H9 (cell line): ENCODE measurements around the gene KRT6A. TPM values are rescaled to one million over a fixed set of nuclear protein-coding genes. Genes with fewer than 3 reads are reported as not detected.

Experiments
- DNase-seq: peaks from one replicate; pipeline ENCODE4 v3.0.0-alpha.2; 2017
- H2AFZ ChIP-seq: one replicate; pipeline ENCODE4 v1.6.1; 2013; ENCODE audit warnings: mild to moderate bottlenecking, low read length, control low read depth, moderate library complexity
- H2AK5ac ChIP-seq: 2 replicates; pipeline ENCODE4 v1.6.1; 2013; ENCODE audit warnings: low read length, control low read depth, mixed read lengths; ENCODE audit not compliant: insufficient read length
- H2BK120ac ChIP-seq: one replicate; pipeline ENCODE4 v1.6.1; 2013; ENCODE audit warnings: low read depth, mild to moderate bottlenecking, low read length, control low read depth, inconsistent platforms; ENCODE audit not compliant: poor library complexity, severe bottlenecking
- H2BK12ac ChIP-seq: 2 replicates; pipeline ENCODE4 v1.6.1; 2013; ENCODE audit warnings: low read length, control low read depth, mixed read lengths, low read depth; ENCODE audit not compliant: insufficient read length
- H2BK15ac ChIP-seq: 2 replicates; pipeline ENCODE4 v1.6.1; 2013; ENCODE audit warnings: low read depth, low read length, control low read depth
- H2BK20ac ChIP-seq: one replicate; pipeline ENCODE4 v1.6.1; 2013; ENCODE audit warnings: low read depth, mild to moderate bottlenecking, low read length, control low read depth, inconsistent platforms; ENCODE audit not compliant: poor library complexity, severe bottlenecking
- H2BK5ac ChIP-seq: 2 replicates; pipeline ENCODE4 v1.6.1; 2013; ENCODE audit warnings: low read length, control low read depth, mixed read lengths; ENCODE audit not compliant: insufficient read length
- H3K14ac ChIP-seq: 2 replicates; pipeline ENCODE4 v1.6.1; 2013; ENCODE audit warnings: low read length, control low read depth; ENCODE audit not compliant: insufficient read depth
- H3K18ac ChIP-seq: 2 replicates; pipeline ENCODE4 v1.6.1; 2013; ENCODE audit warnings: low read depth, mild to moderate bottlenecking, mixed read lengths, low read length, control low read depth; ENCODE audit not compliant: insufficient read length
- H3K23ac ChIP-seq: 2 replicates; pipeline ENCODE4 v1.6.1; 2013; ENCODE audit warnings: low read length, control low read depth, mixed read lengths, low read depth; ENCODE audit not compliant: insufficient read length
- H3K23me2 ChIP-seq: 2 replicates; pipeline ENCODE4 v1.6.1; 2013; ENCODE audit warnings: low read depth, mild to moderate bottlenecking, mixed read lengths, low read length, control low read depth; ENCODE audit not compliant: insufficient read length, poor library complexity, severe bottlenecking
- H3K27ac ChIP-seq: 2 replicates; pipeline ENCODE4 v1.5.1; 2013; ENCODE audit warnings: low read length, control low read depth, mixed read lengths, low read depth; ENCODE audit not compliant: insufficient read length
- H3K27me3 ChIP-seq: 2 replicates; pipeline ENCODE4 v1.6.1; 2013; ENCODE audit warnings: low read length, control low read depth, inconsistent platforms; ENCODE audit not compliant: insufficient read depth
- H3K4ac ChIP-seq: 2 replicates; pipeline ENCODE4 v1.6.1; 2013; ENCODE audit warnings: low read depth, mild to moderate bottlenecking, control low read depth, inconsistent platforms, low read length, moderate library complexity
- H3K4me1 ChIP-seq: 2 replicates; pipeline ENCODE4 v1.6.1; 2013; ENCODE audit warnings: low read length, control low read depth, inconsistent platforms; ENCODE audit not compliant: insufficient read depth
- H3K4me2 ChIP-seq: 2 replicates; pipeline ENCODE4 v1.6.1; 2013; ENCODE audit warnings: low read length, control low read depth, mixed read lengths; ENCODE audit not compliant: insufficient read length, insufficient read depth
- H3K56ac ChIP-seq: 2 replicates; pipeline ENCODE4 v1.6.1; 2013; ENCODE audit warnings: low read depth, mild to moderate bottlenecking, mixed read lengths, low read length, control low read depth; ENCODE audit not compliant: insufficient read length
- H3K79me1 ChIP-seq: 2 replicates; pipeline ENCODE4 v1.6.1; 2013; ENCODE audit warnings: low read depth, mild to moderate bottlenecking, moderate library complexity, low read length, control low read depth, inconsistent platforms; ENCODE audit not compliant: insufficient read depth, poor library complexity, severe bottlenecking
- H3K79me2 ChIP-seq: 2 replicates; pipeline ENCODE4 v1.6.1; 2013; ENCODE audit warnings: low read length, control low read depth, inconsistent platforms; ENCODE audit not compliant: insufficient read depth
- H3K9ac ChIP-seq: 2 replicates; pipeline ENCODE4 v1.6.1; 2013; ENCODE audit warnings: low read length, control low read depth, mixed read lengths; ENCODE audit not compliant: insufficient read length; ENCODE audit errors: extremely low read depth
- H3K9me3 ChIP-seq: one replicate; pipeline ENCODE4 v1.6.1; 2013; ENCODE audit warnings: low read depth, low read length, inconsistent platforms; ENCODE audit not compliant: control insufficient read depth
- H3T11ph ChIP-seq: one replicate; pipeline ENCODE4 v1.6.1; 2013; ENCODE audit warnings: mild to moderate bottlenecking, low read length, control low read depth, inconsistent platforms
- H4K20me1 ChIP-seq: one replicate; pipeline ENCODE4 v1.6.1; 2013; ENCODE audit not compliant: control insufficient read depth, insufficient read length, insufficient read depth
- H4K5ac ChIP-seq: 2 replicates; pipeline ENCODE4 v1.6.1; 2013; ENCODE audit warnings: low read depth, mild to moderate bottlenecking, mixed read lengths, low read length, control low read depth; ENCODE audit not compliant: insufficient read length
- H4K8ac ChIP-seq: replicated peaks from 2 replicates; pipeline ENCODE4 v1.6.1; 2013; ENCODE audit warnings: low read length, control low read depth, mixed read lengths, low read depth; ENCODE audit not compliant: insufficient read length
- H4K91ac ChIP-seq: 2 replicates; pipeline ENCODE4 v1.6.1; 2013; ENCODE audit warnings: low read depth, mild to moderate bottlenecking, moderate library complexity, mixed read lengths, low read length, control low read depth; ENCODE audit not compliant: insufficient read length
- H3K27ac Mint-ChIP-seq, 3 experiments: 2 replicates in 2 of 3; 3 replicates in 1 of 3; pipeline ENCODE4 v1.8.0; 2020 to 2021; ENCODE audit warnings: mixed read lengths in 3 of 3, mild to moderate bottlenecking in 1 of 3, moderate library complexity in 1 of 3
- H3K27me3 Mint-ChIP-seq: 2 replicates; pipeline ENCODE4 v1.8.0; 2021; ENCODE audit warnings: low read depth, mild to moderate bottlenecking, moderate library complexity, mixed read lengths
- H3K36me3 Mint-ChIP-seq, 3 experiments: 2 replicates in 2 of 3; 3 replicates in 1 of 3; pipeline ENCODE4 v1.8.0; 2020 to 2021; ENCODE audit warnings: low read depth in 3 of 3, mixed read lengths in 3 of 3; ENCODE audit not compliant: insufficient read depth in 1 of 3
- H3K4me1 Mint-ChIP-seq, 2 experiments: 2 replicates each; pipeline ENCODE4 v1.8.0; 2020; ENCODE audit warnings: mixed read lengths in 2 of 2
- H3K4me3 Mint-ChIP-seq, 2 experiments: 2 replicates in 1 of 2; 3 replicates in 1 of 2; pipeline ENCODE4 v1.8.0; 2020 to 2021; ENCODE audit warnings: mild to moderate bottlenecking in 2 of 2, mixed read lengths in 2 of 2, moderate library complexity in 1 of 2
- H3K9me3 Mint-ChIP-seq, 2 experiments: 2 replicates in 1 of 2; 3 replicates in 1 of 2; pipeline ENCODE4 v1.8.0; 2020; ENCODE audit warnings: mild to moderate bottlenecking in 2 of 2, mixed read lengths in 2 of 2, moderate library complexity in 1 of 2
- CTCF ChIP-seq: fragments of 200-600 bp; sonication (generic); conservative IDR thresholded peaks from 3 replicates; pipeline ENCODE4 v1.8.0; 2021; ENCODE audit warnings: antibody characterized with exemption, mild to moderate bottlenecking
- WGBS: extraction: QIAGEN DNeasy Blood & Tissue Kit; methylation state at CpG from one replicate; pipeline ENCODE4 v1.1.7; 2013; ENCODE audit warnings: missing lambda C conversion rate, low lambda C conversion rate, mixed read lengths; ENCODE audit not compliant: insufficient read length; ENCODE audit errors: extremely low coverage; 5-methylcytosine and 5-hydroxymethylcytosine counted together
- total RNA-seq: library from RNA; stranded (reverse); gene quantifications from 2 replicates; pipeline ENCODE4 v1.2.1, GENCODE V29; 2021

KRT6A gene
- total RNA-seq, 1 experiment from 2014 or later: not detected

- H3K23me2 ChIP-seq: no peaks in the 10 kb centered on the region
- WGBS: no CpG with 5 or more reads among the region's 8 CpGs
- H3K79me2 ChIP-seq: no peaks in the 10 kb centered on the region
- H2BK12ac ChIP-seq: no peak overlapping the region
- no peak overlapping the region for H3K27ac Mint-ChIP-seq
- no peak for TF ChIP-seq CTCF
- 0 out of 2 replicates have a peak, but pooled peaks cover 2% of the 10 kb centered on the region for H3K4me1 ChIP-seq
- no peak overlapping the region for H4K8ac ChIP-seq
- H2AFZ ChIP-seq: no peak overlapping the region
- no peaks in the 10 kb centered on the region for H3K79me1 ChIP-seq
- H3K27me3 ChIP-seq: no peaks in the 10 kb centered on the region
- H2BK5ac ChIP-seq: no peak overlapping the region
- H3K56ac ChIP-seq: no peak overlapping the region
- no peak overlapping the region for H3K14ac ChIP-seq
- no peak overlapping the region for H2BK20ac ChIP-seq
- H2AK5ac ChIP-seq: no peak overlapping the region
- peaks cover 3% of the 10 kb centered on the region for H3K27me3 Mint-ChIP-seq
- no peak overlapping the region for H3T11ph ChIP-seq
- no peak overlapping the region for H3K23ac ChIP-seq
- H4K5ac ChIP-seq: no peak overlapping the region
- H3K27ac ChIP-seq: no peak overlapping the region
- no peak overlapping the region for H3K9ac ChIP-seq
- peaks cover 20 to 33% of the 10 kb centered on the region in 2 experiments for H3K4me1 Mint-ChIP-seq
- no peak overlapping the region for H3K4me2 ChIP-seq
- H3K18ac ChIP-seq: no peak overlapping the region
- no peak overlapping the region for H4K91ac ChIP-seq
- no peak overlapping the region for H3K4me3 Mint-ChIP-seq
- no peak for DNase-seq
- H3K9me3 ChIP-seq: no peaks in the 10 kb centered on the region
- no peak overlapping the region for H2BK15ac ChIP-seq
- no peak overlapping the region for H2BK120ac ChIP-seq
- no peaks in the 10 kb centered on the region for H3K36me3 Mint-ChIP-seq
- no peaks in the 10 kb centered on the region for H4K20me1 ChIP-seq
- no peaks in the 10 kb centered on the region for H3K9me3 Mint-ChIP-seq
- H3K4ac ChIP-seq: no peak overlapping the region
These were observed 54.5 kb downstream of the KRT6A start for GRCh38 chr12:52438305-52439301.
